Activated CD4-positive, alpha-beta T cell treated with anti-CD3 and anti-CD28 coated beads, Interleukin-2, amount 10 ng/mL, durations not matched to agents 7 days and 5 days (primary cell): ENCODE measurements around the gene STPG2. TPM values are rescaled to one million over a fixed set of nuclear protein-coding genes. Genes with fewer than 3 reads are reported as not detected.

Source experiments
- CTCF ChIA-PET: fragments of 350-600 bp; sonication (Branson Sonifier 250); formaldehyde crosslinking; loops from one replicate; lab custom pipeline; 2021; ENCODE audit warnings: antibody characterized with exemption; lab: Charles Lee
- POLR2A ChIA-PET: fragments of 350-600 bp; sonication (Branson Sonifier 250); formaldehyde crosslinking; loops from one replicate; lab custom pipeline; 2021; ENCODE audit warnings: antibody characterized with exemption; lab: Charles Lee
- DNase-seq: peaks from one replicate; pipeline ENCODE4 v3.0.0-alpha.2; 2020
- H3K27ac Mint-ChIP-seq: one replicate; pipeline ENCODE4 v1.8.0; 2021; ENCODE audit warnings: mild to moderate bottlenecking, moderate library complexity, mixed read lengths
- H3K27me3 Mint-ChIP-seq: one replicate; pipeline ENCODE4 v1.8.0; 2021; ENCODE audit warnings: mixed read lengths
- H3K36me3 Mint-ChIP-seq: one replicate; pipeline ENCODE4 v1.8.0; 2021; ENCODE audit warnings: low read depth, mixed read lengths
- H3K4me1 Mint-ChIP-seq: one replicate; pipeline ENCODE4 v1.8.0; 2021; ENCODE audit warnings: mixed read lengths
- H3K4me3 Mint-ChIP-seq: one replicate; pipeline ENCODE4 v1.8.0; 2021; ENCODE audit warnings: mild to moderate bottlenecking, moderate library complexity, mixed read lengths
- H3K9me3 Mint-ChIP-seq: one replicate; pipeline ENCODE4 v1.8.0; 2021; ENCODE audit warnings: mixed read lengths
- total RNA-seq, 2 experiments: library from RNA; stranded (reverse); gene quantifications; one replicate each; pipeline ENCODE4 v1.2.3, GENCODE V29; 2021

The STPG2 gene
- total RNA-seq, 2 experiments from 2014 or later, result 0.12 TPM; not detected in 1

DNA sequence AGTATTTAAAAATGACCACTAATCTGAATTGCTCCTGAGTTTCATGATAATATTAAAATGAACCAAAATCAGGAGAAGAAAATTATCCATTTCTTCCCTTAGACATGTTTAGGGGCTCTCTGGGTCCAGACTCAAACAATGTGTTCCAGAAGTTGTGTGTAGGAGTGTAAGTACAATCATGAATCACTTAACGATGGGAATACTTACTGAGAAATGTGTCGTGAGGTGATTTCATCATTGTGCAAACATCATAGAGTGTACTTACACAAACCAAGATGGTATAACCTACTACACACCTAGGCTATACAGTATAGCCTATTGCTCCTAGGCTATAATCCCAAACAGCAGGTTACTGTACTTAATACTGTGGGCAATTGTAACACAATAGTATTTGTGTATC is 74.8 kb downstream of the STPG2 start:
- H3K36me3 Mint-ChIP-seq, result no peaks in the 10 kb centered on the region
- ChIA-PET POLR2A (no interaction called here), CTCF (no interaction called here)
- no peaks in the 10 kb centered on the region for H3K9me3 Mint-ChIP-seq
- no peak overlapping the region for H3K27ac Mint-ChIP-seq
- no peak overlapping the region for H3K4me3 Mint-ChIP-seq
- H3K27me3 Mint-ChIP-seq, result peaks cover 3% of the 10 kb centered on the region
- H3K4me1 Mint-ChIP-seq, result no peaks in the 10 kb centered on the region
- DNase-seq, result no peak

DNA sequence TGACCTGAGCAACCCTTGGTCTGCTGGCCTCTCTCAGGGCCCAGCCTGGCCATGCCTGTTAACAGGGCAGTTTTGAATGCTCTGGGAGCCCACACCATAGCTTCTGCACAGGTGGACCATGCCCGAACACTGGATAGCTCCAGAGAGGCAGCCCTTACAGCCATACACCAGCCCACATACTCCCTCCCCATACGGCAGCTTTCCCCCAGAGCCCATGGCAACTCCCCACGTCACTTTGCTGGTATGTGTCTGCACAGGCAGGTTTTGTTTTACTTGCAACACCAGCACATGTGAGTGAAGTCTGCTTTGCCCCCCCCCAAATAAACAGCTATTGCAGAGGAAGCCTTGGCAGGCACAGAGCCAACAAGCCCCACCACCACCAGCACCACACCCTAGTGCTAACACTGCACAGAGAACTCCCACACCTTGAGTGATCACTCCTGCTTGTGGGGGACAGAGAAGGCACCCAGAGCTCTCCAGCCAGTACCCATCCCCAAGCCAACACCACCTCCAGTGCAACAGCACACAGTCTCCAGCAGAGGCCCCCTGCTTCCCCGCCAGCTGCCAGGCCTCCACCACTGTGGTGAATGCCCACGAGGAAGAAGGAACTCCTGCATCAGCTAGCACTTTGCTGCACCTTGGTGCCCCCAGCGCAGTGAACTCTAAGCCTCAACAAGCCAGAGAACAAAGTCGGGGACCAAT is 87.3 kb downstream of the STPG2 start:
- ChIA-PET POLR2A (no interaction called here), CTCF (no interaction called here)
- Mint-ChIP-seq H3K27ac (no peak overlapping the region), H3K36me3 (no peaks in the 10 kb centered on the region), H3K9me3 (peaks cover 10% of the 10 kb centered on the region), H3K4me1 (no peaks in the 10 kb centered on the region), H3K27me3 (no peaks in the 10 kb centered on the region), H3K4me3 (no peak overlapping the region)
- no peak for DNase-seq

DNA sequence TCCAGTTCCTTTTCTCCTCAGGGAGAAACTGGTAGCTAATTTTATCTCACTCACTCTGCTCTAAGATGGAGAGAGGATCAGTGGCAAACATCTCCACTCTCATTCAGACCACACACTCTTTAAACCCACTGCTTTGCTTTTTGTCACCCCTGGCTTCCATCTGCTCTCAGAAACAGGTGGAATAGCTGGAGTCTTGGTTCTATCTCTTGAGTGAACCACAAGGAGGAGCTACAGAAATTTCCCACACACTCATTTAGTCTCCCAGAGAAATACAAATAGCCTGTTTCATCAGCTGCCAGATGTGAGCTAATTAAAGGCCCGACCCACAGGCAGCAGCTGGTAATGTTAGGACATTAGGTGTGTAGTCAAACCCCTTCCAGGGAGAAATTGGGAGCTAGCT is 96.6 kb downstream of the STPG2 start:
- no peaks in the 10 kb centered on the region for H3K27me3 Mint-ChIP-seq
- ChIA-PET CTCF (no interaction called here), POLR2A (no interaction called here)
- no peaks in the 10 kb centered on the region for H3K4me1 Mint-ChIP-seq
- no peak overlapping the region for H3K27ac Mint-ChIP-seq
- H3K36me3 Mint-ChIP-seq, result no peaks in the 10 kb centered on the region
- no peak for DNase-seq
- H3K4me3 Mint-ChIP-seq, result no peak overlapping the region
- H3K9me3 Mint-ChIP-seq, result no peaks in the 10 kb centered on the region

DNA sequence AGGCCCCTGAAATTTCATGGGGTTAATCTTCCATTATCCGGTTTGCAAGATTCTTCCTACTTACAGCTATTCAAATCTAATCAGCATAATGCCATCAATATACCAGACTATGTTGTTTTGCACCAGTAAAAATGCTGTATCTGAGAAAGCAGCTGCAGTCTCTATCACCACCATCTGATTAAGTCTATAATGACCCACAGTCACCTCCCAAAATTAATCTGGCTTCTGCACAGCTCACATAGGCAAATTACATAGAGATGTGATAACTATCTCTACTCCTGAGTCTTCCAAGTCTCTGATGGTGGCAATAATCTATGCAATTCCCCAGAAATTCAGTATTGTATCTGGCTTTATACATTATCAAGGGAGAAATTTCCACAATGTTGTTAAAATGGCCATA is 113.2 kb downstream of the STPG2 start:
- H3K4me3 Mint-ChIP-seq, result no peak overlapping the region
- no peak overlapping the region for H3K27ac Mint-ChIP-seq
- H3K4me1 Mint-ChIP-seq, result no peaks in the 10 kb centered on the region

DNA sequence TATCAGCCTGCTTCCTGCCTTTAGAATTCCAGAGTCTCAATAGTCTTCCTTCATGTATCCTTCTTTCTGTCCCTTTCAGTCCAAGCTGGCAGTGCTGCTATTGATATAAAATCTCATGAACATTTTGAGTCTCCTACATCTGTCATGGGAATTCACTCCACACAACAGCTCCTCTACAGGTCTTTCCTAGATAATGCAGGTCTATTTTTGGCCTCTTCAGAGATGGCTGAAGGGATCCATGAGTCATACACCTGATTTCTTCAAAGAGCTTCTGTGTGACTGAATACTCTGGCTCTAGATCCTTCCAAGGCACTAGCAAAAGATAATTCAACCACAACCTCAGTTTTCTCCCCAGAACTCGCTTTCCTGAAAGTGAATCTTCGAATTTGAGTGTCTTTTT is 115.4 kb downstream of the STPG2 start:
- ChIA-PET CTCF (interaction anchor here (0.8 kb wide), 1 partner anchor 16 kb away, joined by 3 read pairs; no protein-coding TSS in a partner anchor), POLR2A (no interaction called here)
- H3K36me3 Mint-ChIP-seq, result no peaks in the 10 kb centered on the region
- H3K27me3 Mint-ChIP-seq, result no peaks in the 10 kb centered on the region
- no peak overlapping the region for H3K4me3 Mint-ChIP-seq
- no peak for DNase-seq
- no peaks in the 10 kb centered on the region for H3K4me1 Mint-ChIP-seq
- H3K27ac Mint-ChIP-seq, result no peak overlapping the region
- peaks cover 12% of the 10 kb centered on the region for H3K9me3 Mint-ChIP-seq

More for the DNA sequence above, 113.2 kb downstream of the STPG2 start:
- CTCF ChIA-PET, result no interaction called here
- no peaks in the 10 kb centered on the region for H3K36me3 Mint-ChIP-seq
- no peaks in the 10 kb centered on the region for H3K27me3 Mint-ChIP-seq
- DNase-seq, result no peak
- peaks cover 17% of the 10 kb centered on the region for H3K9me3 Mint-ChIP-seq
- POLR2A ChIA-PET, result interaction anchor here (0.6 kb wide), 1 partner anchor 29 kb away, joined by 7 read pairs; no protein-coding TSS in a partner anchor

DNA sequence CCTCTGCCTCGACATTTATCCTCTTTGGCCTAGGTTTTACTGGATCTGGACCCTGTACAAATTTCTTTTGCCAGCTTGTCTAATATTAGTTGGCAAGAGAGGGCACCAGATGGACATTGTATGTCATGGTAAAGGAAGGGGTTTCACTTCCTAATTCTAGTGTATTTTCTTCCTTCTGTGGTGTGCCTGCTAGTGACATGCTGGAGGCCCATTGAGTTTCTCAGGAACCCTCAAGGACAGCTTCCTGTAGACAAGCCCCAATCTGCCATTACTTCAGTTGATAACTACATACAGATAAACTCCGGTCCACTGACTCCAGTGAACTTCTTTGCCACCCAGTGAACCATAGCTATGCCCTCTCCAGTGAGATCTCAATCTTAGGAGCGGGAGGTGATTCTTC is 116.9 kb downstream of the STPG2 start:
- Mint-ChIP-seq H3K27ac (no peak overlapping the region), H3K27me3 (no peaks in the 10 kb centered on the region), H3K4me1 (no peaks in the 10 kb centered on the region)

DNA sequence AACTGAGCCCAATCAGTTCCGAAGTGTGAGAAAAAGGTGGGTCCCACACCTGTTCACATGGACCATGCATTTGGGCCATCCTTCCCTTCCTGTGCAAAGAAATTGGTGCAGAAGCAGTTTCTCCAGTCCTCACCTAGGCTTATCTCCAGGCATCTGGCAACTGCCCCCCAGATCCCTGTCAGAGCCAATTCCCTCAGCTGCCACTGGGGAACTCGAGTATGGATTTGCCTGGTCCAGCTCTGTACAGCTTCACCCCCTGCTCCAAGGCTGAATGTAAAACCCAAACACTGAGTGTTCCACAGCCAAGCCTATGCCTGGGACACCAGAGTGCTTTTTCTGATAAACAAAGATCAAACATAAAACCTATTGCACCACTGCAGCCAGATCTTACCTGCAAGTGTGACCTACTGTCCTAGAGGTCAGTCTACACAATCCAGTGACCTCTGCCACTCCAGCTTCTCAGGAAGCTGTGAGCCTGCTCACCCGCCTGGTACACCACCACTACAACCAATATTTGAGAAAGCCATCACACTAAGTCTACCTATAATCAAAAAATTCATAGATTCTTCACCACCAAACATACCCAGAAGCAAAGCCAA is 136.4 kb downstream of the STPG2 start:
- H3K27me3 Mint-ChIP-seq, result no peaks in the 10 kb centered on the region
- ChIA-PET CTCF (no interaction called here), POLR2A (no interaction called here)
- H3K27ac Mint-ChIP-seq, result no peak overlapping the region
- H3K4me1 Mint-ChIP-seq, result no peaks in the 10 kb centered on the region
- no peak for DNase-seq
- no peaks in the 10 kb centered on the region for H3K36me3 Mint-ChIP-seq
- H3K9me3 Mint-ChIP-seq, result peaks cover 8% of the 10 kb centered on the region
- no peak overlapping the region for H3K4me3 Mint-ChIP-seq

More for the DNA sequence above, 116.9 kb downstream of the STPG2 start:
- H3K9me3 Mint-ChIP-seq, result peaks cover 6% of the 10 kb centered on the region
- ChIA-PET CTCF (no interaction called here), POLR2A (no interaction called here)
- no peak for DNase-seq
- no peaks in the 10 kb centered on the region for H3K36me3 Mint-ChIP-seq
- no peak overlapping the region for H3K4me3 Mint-ChIP-seq

DNA sequence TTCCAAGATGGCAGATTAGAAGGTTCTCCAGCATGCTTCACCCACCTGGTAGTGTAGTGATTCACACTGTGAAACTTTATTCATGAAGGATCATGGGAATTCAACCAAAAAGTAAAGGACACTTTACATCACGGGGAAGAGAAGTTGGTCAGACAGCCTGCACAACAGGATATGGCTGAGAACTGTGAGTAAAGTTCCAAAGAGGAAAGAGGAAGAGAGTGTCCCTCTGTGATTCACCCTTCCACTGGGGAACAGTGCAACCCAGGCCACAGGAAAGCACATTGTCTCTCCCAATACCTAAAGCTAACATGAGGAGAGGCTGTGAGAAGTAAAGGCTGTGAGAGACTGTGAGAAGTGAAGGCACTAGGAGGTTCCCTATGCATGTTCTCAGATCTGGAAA is 137.2 kb downstream of the STPG2 start:
- Mint-ChIP-seq H3K4me1 (no peaks in the 10 kb centered on the region), H3K4me3 (no peak overlapping the region), H3K9me3 (peaks cover 5% of the 10 kb centered on the region), H3K36me3 (no peaks in the 10 kb centered on the region), H3K27me3 (no peaks in the 10 kb centered on the region), H3K27ac (no peak overlapping the region)
- no peak for DNase-seq
- ChIA-PET CTCF (no interaction called here), POLR2A (no interaction called here)

DNA sequence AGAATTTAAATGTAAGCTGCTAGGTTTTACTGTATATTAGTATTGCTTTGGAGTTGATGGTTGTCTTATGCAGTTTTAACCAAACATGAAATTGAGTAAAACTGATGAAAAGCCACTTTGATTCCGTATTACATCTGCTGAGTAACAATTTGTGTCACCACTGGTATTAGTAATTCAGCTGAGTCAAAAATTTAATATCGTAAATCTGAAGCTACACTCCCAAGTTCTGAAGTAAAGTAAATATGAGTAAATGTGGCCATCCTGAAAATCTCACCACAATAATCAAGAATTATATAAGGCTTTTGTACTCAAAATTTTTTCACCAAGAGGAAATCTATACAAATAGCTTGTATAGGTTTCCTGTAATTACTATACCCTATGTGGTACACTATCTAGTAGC is 142.3 kb downstream of the STPG2 start:
- Mint-ChIP-seq H3K4me3 (no peak overlapping the region), H3K36me3 (no peaks in the 10 kb centered on the region), H3K4me1 (no peaks in the 10 kb centered on the region), H3K27ac (no peak overlapping the region), H3K9me3 (no peaks in the 10 kb centered on the region), H3K27me3 (no peaks in the 10 kb centered on the region)
- CTCF ChIA-PET, result no interaction called here
- POLR2A ChIA-PET, result no interaction called here
- DNase-seq, result no peak

DNA sequence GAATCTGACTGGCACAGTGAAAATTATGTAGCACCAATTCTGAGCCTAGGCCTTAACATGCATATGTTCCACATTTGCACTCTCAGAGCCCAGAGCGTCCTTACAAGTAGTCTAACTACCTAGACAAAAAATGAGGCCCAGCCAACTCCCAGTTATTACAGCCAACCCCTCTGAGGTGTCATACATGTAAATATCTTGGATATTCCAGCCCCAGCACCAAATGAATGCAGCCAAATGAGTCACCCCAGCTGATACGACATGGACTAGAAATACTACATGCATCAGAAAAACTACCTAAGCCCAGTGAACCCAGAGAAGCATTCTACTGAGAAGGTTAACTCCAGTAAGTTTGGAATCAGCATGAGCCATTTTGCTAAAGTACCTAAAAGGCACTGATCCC is 145.1 kb downstream of the STPG2 start:
- Mint-ChIP-seq H3K9me3 (no peaks in the 10 kb centered on the region), H3K27me3 (no peaks in the 10 kb centered on the region), H3K4me1 (no peaks in the 10 kb centered on the region), H3K4me3 (no peak overlapping the region), H3K36me3 (no peaks in the 10 kb centered on the region), H3K27ac (no peak overlapping the region)
- no peak for DNase-seq
- CTCF ChIA-PET, result no interaction called here
- POLR2A ChIA-PET, result no interaction called here

DNA sequence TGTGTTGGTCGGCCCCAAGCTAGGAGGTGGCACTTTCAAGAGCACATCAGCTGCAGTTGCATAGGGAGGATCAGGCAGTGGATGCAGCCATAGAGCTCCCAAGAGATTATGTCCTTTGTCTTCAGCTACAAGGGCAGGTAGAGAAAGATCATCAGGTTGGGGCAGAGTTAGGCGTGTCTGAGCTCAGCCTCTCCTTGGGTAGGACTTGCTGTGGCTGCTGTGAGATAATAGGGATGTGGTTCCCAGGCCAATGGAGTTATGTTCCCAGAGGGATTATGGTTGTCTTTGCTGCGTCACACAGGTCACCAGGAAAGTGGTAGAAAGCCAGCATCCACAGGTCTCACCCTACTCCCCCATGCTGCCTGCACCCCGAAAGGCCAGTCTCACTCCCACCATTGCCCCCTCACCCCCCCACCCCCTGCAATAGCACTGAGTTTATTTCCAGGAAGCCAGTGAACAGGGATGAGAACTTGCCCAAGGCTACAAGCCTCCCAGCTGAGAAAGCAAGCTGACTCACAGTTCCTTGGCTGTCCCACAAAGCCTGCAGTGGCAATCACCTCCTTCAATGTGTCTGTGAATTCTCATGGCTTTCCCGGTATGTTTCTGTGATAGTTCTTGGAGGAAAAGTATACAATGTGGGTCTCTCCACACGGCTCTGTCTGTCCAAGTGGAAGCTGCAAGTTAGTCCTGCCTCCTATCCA is 148.4 kb downstream of the STPG2 start:
- Mint-ChIP-seq H3K4me3 (no peak overlapping the region), H3K36me3 (no peaks in the 10 kb centered on the region), H3K9me3 (no peaks in the 10 kb centered on the region), H3K4me1 (no peaks in the 10 kb centered on the region), H3K27me3 (no peaks in the 10 kb centered on the region), H3K27ac (no peak overlapping the region)
- DNase-seq, result no peak
- ChIA-PET POLR2A (no interaction called here), CTCF (no interaction called here)

DNA sequence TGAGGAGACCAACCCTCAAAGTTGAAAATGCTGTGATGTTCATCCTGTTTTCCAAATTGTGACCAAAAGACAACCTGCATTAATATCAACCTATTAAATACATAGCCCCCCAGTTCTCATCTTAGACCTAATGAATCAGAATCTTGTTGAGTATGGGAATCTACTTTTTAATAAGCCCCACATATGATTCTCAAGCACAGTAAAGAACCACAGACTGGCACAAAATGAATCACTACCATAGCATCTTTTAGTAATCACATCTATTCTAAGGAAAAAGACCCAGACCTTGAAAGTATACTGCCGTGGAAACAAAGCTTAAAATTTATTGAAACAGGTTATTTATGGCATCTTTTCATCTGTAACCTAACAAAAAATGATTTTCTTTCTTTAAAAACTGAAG is 152.9 kb downstream of the STPG2 start:
- Mint-ChIP-seq H3K9me3 (no peaks in the 10 kb centered on the region), H3K27ac (no peak overlapping the region), H3K36me3 (no peaks in the 10 kb centered on the region), H3K4me3 (no peak overlapping the region), H3K4me1 (no peaks in the 10 kb centered on the region), H3K27me3 (no peaks in the 10 kb centered on the region)
- ChIA-PET POLR2A (no interaction called here), CTCF (no interaction called here)
- DNase-seq, result no peak

DNA sequence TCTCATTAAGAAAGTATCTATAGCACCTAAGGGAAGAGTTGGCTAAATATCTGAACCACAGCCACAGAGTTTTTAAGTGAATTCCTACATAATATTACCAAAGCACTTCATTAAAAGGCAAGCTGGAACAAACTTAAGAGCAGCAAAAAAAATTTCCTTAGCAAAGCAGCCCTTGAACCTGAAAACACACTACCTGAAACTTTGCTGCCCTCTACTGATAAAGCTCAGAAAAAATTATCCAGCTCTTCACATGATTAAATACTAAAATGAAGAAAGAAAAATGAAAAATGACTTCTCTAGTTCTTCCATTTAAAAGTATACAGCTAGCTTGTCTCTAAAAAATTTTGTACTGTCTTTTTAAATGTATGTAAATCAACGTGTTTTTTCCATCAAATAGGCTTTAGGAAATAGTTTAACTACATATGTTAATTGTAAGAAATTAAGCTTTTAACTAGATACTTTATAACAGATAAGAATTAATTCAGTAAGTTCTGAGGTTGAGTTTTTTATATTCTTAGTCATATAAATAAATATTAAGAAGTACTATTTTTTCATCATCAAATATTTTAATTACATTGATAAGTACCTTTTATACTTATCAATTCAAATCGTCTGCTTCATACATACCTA is 156.1 kb downstream of the STPG2 start:
- ChIA-PET POLR2A (no interaction called here), CTCF (no interaction called here)

More for the DNA sequence above, 156.1 kb downstream of the STPG2 start:
- no peaks in the 10 kb centered on the region for H3K9me3 Mint-ChIP-seq
- no peak for DNase-seq
- H3K4me3 Mint-ChIP-seq, result no peak overlapping the region
- H3K36me3 Mint-ChIP-seq, result no peaks in the 10 kb centered on the region
- no peaks in the 10 kb centered on the region for H3K27me3 Mint-ChIP-seq
- no peaks in the 10 kb centered on the region for H3K4me1 Mint-ChIP-seq
- H3K27ac Mint-ChIP-seq, result no peak overlapping the region
